NCI-H526 (cell line): Measurements from ENCODE around the gene CEP20.

Source experiments
- DNase-seq, 2 experiments: peaks; one replicate each; lab custom pipeline; 2025; lab: John Stamatoyannopoulos, UW

CEP20 gene

DNA sequence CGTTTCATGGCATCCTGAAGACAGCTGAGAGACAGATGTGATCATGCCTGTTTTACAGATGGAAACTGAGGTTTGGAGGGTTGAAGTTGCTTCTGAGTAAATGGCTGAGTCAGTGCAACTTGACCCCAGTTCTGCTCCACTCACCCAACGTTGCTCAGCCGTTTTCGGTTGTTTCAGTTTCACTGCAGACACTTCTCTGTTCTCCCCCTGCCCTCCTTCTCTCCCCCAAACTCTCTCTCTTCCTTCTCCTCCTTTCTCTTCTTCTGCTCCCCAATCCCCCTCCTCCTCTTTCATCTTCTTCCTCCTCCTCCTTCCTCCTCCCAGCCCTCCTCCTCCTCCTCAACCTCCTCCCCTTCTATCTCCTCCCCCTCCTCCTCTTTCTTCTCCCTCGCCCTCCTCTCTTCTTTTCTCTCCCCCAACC lies 9.4 kb upstream of the CEP20 start:
- DNase-seq, result no peak

DNA sequence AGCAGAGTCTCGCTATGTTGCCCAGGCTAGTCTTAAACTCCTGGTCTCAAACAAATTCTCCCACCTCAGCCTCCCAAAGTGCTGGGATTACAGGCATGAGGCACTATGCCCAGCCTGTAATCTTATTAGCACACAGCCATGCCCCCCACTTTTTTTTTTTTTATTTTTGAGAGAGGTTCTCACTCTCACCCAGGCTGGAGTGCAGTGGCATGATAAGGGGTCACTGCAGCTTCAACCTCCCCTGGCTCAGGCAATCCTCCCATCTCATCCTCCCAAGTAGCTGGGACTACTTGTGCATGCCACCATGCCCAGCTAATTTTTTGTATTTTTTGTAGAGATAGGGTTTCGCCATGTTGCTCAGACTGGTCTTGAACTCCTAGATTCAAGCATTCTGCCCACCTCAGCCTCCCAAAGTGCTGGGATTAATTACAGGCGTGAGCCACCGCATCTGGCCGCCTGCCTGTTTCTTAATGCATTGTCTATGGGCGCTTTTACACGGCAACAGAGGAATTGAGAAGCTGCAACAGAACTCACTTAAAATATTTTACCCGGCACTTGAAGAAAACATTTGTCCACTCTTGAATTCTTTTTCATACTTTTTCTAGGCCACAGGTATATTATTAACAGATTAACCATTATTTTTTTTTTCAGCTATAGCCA lies 8.8 kb upstream of the CEP20 start:
- no peak for DNase-seq

DNA sequence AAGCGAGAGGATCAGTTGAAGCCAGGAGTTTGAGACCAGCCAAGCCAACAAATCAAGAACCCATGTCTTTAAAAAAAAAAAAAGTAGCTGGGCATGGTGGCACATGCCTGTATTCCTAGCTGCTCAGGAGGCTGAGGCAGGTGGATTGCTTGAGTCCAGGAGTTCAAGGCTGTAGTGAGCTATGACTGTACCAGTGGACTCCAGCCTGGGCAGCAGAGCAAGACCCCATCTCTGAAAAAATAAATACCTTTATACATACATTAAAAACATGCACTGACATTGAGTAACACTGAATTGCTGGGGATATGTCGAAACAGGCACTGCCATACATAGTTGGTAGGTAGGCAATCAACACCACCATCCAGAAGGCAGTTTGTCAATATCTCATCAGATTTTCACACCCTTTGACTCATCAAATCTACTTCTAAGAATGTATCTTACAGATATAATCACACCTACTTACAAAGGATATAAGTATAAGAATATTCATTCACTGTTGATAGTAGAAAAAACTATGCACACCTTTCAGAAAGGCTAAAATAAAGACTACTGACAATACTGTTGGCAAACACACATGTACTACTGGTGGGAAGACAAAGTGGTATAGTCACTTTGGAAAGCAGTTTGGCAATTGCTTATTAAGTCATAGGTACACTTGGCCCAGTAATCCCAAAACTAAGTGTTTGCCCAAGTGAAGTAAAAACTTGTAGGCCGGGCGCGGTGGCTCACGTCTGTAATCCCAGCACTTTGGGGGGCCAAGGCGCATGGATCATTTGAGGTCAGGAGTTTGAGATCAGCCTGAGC lies 6.4 kb upstream of the CEP20 start:
- DNase-seq, result no peak

DNA sequence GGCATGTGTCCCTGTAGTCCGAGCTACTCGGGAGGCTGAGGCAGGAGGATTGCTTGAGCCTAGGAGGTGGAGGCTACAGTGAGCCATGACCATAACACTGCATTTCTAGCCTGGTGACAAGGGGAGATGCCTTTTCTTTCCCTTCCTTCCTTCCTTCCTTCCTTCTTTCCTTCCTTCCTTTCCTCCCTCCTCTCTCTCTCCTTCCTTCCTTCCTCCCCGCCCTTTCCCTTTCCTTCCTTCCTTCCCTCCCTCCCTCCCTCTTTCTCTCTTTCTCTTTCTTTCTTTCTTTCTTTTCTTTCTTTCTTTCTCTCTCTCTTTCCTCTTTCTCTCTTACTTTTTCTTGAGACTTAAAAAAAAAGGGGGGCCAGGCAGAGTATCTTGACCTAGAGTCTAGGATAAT lies 3.1 kb upstream of the CEP20 start:
- no peak for DNase-seq

DNA sequence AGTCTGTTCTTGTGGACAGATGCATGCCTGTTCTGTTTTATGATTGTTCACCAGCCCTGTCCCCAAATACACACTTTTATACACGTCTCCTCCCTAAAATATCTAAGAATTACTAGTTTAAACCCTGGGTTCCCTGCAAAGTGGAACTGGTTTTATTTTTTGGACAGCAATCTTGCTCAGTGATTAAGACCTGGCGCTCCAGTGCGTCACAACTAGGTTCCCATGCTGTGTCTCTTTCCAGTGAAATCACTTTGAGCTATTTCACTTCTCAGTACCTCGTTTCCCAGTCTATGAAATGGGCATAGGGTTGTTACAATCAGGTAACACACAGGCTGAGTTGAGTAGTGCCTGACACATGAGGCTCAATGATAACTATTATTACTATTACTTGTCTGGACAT lies 1.1 kb downstream of the CEP20 start:
- DNase-seq, result no peak

DNA sequence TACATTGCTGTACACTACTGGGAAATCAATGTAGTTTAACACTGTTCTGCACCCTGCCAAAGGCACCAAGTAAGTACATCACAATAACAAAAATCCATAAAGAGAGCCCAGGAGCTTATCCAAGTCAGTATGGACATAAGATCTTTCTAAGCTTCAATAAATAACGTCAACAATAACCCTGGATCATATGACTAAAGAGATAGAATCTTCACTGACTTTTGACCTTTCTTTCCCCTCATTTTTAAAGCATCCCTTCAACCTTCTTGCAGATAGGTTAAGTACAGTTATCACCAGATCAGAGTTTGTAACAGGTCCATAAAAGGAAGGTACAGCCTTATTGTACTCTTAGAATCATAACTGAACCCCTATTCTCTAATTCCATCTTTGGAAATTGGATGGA lies 2.3 kb downstream of the CEP20 start:
- DNase-seq, result no peak

DNA sequence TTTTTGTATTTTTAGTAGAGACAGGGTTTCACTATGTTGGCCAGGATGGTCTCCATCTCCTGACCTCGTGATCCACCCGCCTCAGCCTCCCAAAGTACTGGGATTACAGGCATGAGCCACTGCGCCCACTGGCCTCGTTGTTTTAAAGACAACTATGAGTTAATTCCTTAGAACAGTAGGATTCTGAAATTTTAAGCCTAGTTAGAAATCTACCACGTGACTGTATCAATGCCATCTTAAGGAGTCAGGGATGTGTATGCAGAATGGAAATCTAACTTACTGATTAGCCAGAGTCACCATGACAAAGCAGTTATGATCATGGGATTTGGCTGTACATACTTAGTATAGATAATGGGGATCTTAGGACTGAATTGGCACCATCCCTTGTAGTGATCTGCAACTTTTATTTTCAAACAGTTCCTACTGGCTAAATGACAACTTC lies 2.8 kb downstream of the CEP20 start:
- no peak for DNase-seq

DNA sequence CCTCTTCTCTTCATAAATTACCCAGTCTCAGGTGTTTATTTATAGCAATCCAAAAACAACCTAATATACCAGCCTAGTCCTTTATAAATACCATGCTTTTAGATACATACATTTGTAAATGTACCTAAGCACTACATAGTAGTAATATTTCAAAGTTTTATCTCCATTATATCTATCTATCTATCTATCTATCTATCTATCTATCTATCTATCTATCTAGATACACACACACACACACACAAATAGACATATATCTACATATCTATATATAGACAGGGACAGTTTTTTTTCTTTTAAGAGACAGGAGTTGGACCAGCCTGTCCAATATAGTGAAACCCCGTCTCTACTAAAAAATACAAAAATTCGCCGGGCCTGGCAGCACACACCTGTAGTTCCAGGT lies 5.8 kb downstream of the CEP20 start:
- DNase-seq, result no peak

DNA sequence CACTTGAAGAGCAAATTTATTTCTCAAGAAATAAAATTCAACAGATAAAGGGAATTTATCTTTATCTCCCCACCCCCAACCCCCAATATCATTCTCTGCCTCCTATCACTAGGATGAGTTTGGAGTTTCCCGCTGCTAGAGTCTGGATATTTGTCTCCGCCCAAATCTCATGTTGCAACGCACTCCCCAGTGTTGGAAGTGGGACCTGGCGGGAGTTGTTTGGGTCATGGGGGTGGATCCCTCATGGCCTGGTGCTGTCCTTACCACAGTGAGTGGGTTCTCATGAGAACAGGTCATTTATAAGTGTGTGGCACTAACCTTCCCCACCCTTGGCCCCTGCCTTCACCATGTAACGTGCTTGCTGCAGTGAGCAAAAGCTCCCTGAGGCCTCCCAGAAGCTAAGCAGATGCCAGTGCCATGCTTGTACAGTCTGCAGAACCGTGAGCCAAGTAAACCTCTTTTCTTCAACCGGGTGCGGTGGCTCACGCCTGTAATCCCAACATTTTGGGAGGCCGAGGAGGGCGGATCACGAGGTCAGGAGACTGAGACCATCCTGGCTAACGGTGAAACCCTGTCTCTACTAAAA lies 6.5 kb downstream of the CEP20 start:
- DNase-seq, result no peak

DNA sequence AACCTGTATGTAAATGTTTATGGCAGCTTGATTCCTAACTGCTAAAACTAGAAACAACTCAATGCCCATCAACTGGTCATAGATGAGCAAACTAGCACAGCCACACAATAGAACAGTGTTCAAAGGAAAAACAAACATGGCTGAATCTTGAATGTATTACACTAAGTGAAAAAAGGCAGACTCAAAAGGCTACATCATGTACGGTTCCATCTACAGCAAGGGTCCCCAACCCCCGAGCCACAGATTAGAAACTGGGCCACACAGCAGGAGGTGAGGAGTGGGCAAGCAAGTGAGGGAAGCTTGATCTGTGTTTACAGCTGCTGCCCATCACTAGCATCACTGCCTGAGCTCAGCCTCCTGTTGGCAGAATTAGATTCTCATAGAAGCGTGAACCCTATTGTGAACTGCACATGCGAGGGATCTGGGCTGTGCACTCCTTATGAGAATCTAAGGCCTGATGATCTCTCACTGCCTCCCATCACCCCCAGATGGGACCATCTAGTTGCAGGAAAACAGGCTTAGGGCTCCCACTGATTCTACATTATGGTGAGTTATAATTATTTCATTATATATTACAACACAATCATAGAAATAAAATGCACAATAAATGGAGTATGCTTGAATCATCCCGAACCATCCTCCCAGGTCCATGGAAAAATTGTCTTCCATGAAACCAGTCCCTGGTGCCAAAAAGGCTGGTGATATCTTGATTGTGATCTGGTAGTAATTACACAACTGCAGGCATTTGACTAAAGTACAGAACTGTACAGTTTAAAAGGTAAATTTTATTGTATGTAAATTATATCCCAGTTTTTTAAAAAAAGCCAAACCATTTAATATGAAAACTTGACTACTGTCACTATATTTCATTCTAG lies 7.7 kb downstream of the CEP20 start:
- DNase-seq, result peak; percentile 38 to 42

DNA sequence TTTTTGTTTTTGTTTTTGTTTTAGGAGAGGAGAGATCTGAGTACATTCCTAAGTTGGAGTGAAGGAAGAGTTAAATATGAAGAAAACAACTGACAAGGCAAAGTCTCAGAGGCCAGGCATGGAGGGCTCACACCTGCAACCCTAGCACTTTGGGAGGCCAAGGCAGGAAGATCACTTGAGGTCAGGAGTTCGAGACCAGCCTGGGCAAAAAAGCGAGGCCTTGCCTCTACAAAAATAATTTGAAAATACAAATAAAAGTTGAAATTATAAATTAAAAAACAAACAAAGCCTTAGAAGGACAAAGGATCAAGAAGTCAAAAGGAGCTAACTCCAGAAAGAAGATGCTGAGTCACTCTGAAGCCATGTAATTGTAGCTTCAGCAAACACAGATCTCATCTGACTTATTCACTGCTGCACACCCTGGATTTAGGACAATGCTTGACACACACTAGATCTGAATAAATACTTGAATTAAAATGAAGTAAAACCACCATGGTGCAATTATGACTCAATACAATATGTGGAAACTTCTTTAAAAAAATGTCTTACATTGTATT lies 9.1 kb downstream of the CEP20 start:
- DNase-seq, result no peak

DNA sequence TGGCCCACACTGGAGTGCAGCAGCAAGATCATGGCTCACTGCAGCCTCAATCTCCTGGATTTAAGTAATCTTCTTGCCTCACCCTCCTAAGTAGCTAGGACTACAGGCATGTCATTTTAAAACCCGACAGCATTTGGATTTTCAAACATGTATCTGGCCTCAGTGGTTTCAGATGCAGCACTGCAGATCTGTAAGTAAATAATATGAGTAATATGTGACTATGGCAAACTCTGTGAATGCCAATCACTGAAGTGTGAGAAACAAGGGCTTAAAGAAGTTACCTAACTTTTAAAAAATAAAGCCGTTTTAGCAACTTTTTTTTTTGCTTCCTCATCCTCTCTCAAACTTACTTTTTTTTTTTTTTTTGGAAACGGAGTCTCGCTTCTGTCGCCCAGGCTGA lies 11.9 kb downstream of the CEP20 start:
- no peak for DNase-seq

DNA sequence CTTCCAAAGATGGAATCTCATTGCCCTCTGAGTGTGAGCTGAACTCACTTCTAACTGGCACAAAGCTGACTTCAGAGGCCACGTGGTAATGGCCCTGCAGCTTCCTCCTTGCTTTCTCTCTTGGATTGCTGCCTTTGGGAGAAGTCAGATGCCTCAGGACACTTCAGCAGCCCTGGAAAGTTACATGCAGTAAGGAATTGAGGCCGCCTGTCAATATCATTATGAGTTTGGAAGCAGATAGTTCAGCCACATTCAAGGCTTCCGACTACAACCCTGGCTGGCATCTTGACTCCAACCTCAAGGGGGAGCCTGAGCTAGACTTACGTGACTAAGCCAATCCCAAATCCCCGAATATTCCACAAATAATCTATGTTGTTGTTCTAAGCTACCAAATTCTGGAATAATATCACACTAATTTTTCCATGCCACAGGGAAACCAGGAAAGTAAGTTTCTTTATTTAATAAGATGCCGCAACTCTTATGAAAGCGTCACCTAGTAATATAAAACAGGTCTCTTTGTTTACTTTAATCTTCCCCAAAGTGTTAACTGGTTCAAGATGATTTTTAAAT lies 13.6 kb downstream of the CEP20 start:
- DNase-seq, result peak; percentile 20 to 71

DNA sequence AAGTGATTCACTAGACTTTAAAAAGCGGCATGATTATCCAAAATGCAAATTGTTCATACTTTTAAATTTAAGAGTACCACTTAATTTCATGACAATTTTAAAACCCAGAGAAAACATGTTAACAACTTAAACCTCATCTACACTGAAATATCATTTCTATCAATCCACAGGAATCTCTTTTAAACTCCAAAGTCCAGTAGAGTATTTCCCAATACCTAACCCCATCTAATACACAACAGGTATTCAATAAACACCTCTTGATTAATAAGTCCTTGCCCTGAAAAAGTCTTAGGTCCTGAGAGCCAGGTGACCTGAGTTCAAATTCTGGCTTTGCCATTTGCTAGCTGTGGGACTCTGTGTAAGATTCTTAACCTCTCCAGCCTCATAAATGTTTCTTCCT lies 14.7 kb downstream of the CEP20 start:
- no peak for DNase-seq

DNA sequence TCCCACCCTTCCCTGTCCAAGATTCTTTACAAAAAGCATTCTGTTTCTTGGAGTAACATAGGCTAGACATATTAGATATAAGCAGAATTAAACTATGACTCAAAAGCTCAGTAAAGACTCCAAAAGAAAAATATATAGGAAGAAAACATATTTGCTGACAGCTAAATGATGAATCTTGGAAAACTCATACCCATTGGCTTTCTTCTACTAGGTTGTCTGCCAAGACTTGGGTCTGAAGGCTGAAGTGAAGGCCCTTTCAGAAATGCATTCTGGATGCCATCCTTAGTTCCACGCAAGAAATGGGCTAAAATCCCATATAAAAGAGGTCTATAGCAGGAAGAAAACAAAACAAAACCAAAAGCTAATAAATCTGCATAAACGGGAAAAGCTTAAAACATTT lies 15.1 kb downstream of the CEP20 start:
- no peak for DNase-seq

DNA sequence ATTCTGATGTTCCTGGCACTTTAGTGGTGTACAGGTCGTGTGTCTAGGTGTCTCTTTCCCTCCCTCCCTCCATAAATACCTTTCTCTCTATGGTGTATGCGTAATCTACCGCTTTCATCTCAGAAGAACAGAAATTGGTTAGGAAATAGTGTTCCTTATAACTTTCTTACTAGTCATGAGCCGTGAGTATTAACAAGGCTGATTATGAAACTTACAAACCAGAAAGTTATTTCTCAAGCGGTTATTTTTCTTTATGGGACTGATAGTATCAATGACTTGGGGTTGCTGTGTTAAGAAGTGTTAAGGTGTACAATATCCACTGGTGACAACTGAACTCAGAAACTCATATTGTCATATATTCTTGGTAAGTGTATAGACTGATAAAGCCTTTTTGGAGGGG lies 18.4 kb downstream of the CEP20 start:
- no peak for DNase-seq

DNA sequence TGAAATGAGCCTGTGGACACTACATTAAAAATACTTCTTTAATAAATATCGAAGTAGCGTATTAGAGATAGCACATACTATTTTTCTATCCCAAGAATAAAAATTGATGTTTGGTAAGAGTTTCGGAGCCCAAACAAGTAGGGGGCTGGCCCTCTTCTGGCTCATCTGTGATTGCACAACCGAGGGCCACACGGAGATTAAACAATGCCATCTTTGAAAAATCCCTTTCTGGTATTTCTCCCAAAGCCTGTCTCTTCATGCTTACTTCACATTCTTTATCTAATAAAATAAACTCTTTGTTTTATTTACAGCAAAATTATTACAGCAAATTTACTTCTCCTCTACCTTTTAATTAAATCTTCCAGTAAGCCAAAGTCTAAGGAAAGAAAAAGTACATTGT lies 22.0 kb downstream of the CEP20 start:
- no peak for DNase-seq

DNA sequence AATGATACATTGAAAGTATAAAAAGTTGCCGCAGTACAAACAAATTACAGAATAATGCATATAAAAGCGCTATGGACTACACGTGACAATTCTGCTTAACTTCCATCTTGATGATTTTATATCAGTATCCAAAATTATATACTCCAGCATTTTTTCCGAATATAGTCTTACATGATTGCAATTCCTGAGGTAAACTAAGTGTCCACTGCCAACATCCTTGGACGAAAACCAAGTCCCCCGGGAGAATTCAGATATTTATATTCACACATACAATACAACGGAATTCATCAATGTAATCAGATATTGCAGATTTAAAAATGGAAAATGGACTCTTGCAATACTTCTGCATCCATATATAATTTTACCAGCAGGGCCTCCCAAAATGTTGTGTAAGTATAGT lies 22.7 kb downstream of the CEP20 start:
- DNase-seq, result no peak

DNA sequence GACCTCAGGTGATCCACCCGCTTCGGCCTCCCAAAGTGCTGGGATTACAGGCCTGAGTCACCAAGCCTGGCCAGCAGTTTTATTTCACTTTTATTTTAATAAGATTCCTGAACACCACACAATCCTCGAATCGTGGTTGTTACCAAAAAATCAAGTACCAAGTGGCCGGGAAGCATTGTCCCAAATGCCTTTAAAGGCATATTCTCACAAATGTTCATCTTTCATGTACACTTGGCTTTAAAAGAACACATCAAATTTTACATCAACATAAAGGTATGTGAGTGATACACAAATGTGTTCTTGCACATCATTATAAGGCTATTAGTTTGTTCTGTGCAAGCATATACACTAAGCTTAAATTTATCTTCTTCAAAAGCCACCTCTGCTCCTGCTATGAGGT lies 23.5 kb downstream of the CEP20 start:
- DNase-seq, result no peak

DNA sequence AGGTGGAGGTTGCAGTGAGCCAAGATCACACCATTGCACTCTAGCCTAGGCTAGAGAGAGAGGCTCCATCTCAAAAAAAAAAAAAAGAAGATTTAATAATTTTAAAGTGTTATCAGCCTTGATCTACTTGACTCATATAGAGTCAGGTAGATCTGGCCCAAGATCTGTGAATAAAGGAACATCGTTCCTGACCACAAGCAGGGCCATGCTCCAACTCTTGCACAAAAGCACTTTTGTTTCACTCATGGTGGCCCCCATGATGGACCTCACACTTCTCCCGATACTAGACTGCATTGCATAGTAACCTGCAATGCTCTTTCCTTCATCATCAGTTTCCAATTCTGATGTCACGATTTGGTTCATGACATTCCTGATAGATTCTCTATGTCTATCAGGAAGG lies 26.4 kb downstream of the CEP20 start:
- DNase-seq, result no peak

DNA sequence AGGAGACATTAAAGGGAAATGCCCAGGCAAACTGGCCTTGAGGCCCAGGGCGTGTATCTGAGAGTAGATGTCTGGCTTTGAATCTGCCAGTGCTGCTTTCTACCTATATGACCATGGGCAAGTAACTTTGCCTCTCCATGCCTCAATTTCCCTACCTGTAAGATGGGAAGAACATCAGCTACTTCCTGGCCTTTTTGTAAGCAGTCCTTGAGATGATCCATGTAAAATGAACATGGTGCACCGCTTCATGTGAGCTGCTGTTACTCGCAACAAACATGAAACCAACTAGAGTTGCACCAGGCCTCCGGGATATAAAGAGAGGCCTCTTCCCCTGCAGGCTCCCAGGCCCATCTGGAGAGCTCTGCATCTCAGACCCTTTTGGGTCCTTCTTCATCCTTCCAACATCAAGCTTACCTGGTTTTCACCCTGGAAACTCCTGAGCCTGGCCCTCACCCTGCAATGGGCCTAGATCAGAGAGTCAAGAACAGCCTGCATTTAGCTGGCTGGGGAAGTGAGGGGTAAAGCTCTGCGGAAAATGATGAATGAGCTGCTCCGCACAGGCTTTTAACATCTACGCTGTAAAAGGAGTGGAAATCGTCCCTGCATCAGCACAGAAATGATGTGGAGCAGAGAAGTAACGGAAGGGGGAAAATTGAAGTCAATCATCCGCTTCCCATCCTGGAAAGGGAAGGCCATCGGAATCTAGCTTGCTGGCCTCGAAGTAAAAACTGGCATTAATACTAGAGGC lies 29.3 kb downstream of the CEP20 start:
- DNase-seq, result no peak
